Measurements from ENCODE around the gene KIAA1191. TPM values are rescaled to one million over a fixed set of nuclear protein-coding genes. Genes with fewer than 3 reads are reported as not detected.

Gene KIAA1191
- total and polyA plus RNA-seq, 2 of the 8 experiments (the other 6 are each of a cell fraction or from before 2014, with no cell fraction given), result 86.4 to 88.0 TPM

DNA sequence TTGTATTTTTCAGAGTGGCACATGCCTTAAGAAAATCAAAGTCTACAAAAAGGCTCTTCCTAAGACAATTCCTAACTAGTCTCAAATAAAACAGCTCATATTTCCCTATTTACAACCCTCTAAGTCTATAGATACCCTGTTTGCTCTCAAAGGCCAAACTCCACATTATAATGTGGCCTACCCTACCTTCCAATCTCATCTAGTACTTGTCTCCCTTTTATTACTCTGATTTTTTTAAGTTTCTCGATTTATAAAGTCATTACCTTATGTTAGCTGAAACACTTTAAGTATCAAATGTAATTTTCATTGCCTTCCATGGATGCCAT, 19.4 kb downstream of the KIAA1191 start:
- no peaks in the 10 kb centered on the region for H3K23me2 ChIP-seq (ENCODE audit: low read depth, low read length)
- H4K5ac ChIP-seq (ENCODE audit: insufficient read length, low read depth, low read length), result no peak overlapping the region
- H3K23ac ChIP-seq (ENCODE audit: insufficient read length), result no peak overlapping the region
- no peak overlapping the region for H3K4me2 ChIP-seq (ENCODE audit: insufficient read depth in 1 of 2, low read depth in 2 of 2, low read length in 2 of 2)
- FAIRE-seq, result no peak
- TF ChIP-seq POLR2A (IDR thresholded peaks at IDR 0.05; ENCODE audit: control extremely low read depth in 1 of 2, low read depth in 2 of 2, low read length in 2 of 2) (no peak), TCF12 (IDR thresholded peaks at IDR 0.05; ENCODE audit: low read depth, low read length) (no peak), SRF (IDR thresholded peaks at IDR 0.05; ENCODE audit: low read depth, low read length) (no peak), SIRT6 (IDR thresholded peaks at IDR 0.05; ENCODE audit: low read length) (no peak), HDAC6 (IDR thresholded peaks at IDR 0.05; ENCODE audit: low read depth, low read length) (no peak), HDAC2 (IDR thresholded peaks at IDR 0.05; ENCODE audit: borderline replicate concordance in 1 of 2, low read depth in 2 of 2, low read length in 2 of 2) (no peak), CTBP2 (IDR thresholded peaks at IDR 0.05; ENCODE audit: borderline replicate concordance, insufficient read depth, insufficient read length, low read length) (no peak), RXRA (IDR thresholded peaks at IDR 0.05; ENCODE audit: insufficient read depth, low read depth, low read length) (no peak), CHD2 (IDR thresholded peaks at IDR 0.05; ENCODE audit: low read length) (no peak)
- TF ChIP-seq, protein P1, sequence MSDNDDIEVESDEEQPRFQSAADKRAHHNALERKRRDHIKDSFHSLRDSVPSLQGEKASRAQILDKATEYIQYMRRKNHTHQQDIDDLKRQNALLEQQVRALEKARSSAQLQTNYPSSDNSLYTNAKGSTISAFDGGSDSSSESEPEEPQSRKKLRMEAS (IDR thresholded peaks at IDR 0.05), result no peak
- no peak overlapping the region for H2BK12ac ChIP-seq (ENCODE audit: low read depth, low read length)
- no peak for DNase-seq (ENCODE audit: low read depth in 1 of 2, low spot score in 2 of 2)
- no peaks in the 10 kb centered on the region for H3K79me2 ChIP-seq (ENCODE audit: control insufficient read depth in 1 of 2, insufficient read depth in 2 of 2, low read length in 2 of 2)
- no peak overlapping the region for H2AK5ac ChIP-seq (ENCODE audit: low read depth, low read length)
- H3K36me3 ChIP-seq (ENCODE audit: control insufficient read depth in 2 of 4, insufficient read depth in 4 of 4, low read length in 3 of 4), result peaks cover 10 to 28% (median 20%) of the 10 kb centered on the region in 4 experiments; a peak in 7 of 8 replicates
- no peak overlapping the region for H2AFZ ChIP-seq (ENCODE audit: low read length)
- no peaks in the 10 kb centered on the region for H4K20me1 ChIP-seq (replicated peaks in 1 of 2; ENCODE audit: control insufficient read depth in 1 of 2, insufficient read depth in 2 of 2, low read length in 2 of 2)
- H2BK5ac ChIP-seq (ENCODE audit: low read depth, low read length), result no peak overlapping the region
- H3K27me3 ChIP-seq (replicated peaks in 1 of 4; ENCODE audit: control insufficient read depth in 3 of 4, extremely low read depth in 1 of 4, insufficient read depth in 3 of 4, low read length in 3 of 4), result no peaks in the 10 kb centered on the region
- ChIA-PET CTCF (ENCODE audit: partially characterized antibody) (interaction anchor here (0.7 to 1.1 kb wide), 2 partner anchors 13 to 38 kb away, joined by 3 to 4 read pairs; no protein-coding TSS in a partner anchor), POLR2A (ENCODE audit: partially characterized antibody) (interaction anchor here (1.2 to 1.8 kb wide), 3 partner anchors 12 to 20 kb away, joined by 3 to 5 read pairs (median 3); no protein-coding TSS in a partner anchor)
- no peak overlapping the region for H2BK20ac ChIP-seq (ENCODE audit: low read length)
- H4K91ac ChIP-seq (replicated peaks; ENCODE audit: insufficient read length, low read length), result no peak overlapping the region
- H3K4ac ChIP-seq (replicated peaks; ENCODE audit: insufficient read length, low read depth, low read length), result no peak overlapping the region
- no peak overlapping the region for H3K14ac ChIP-seq (ENCODE audit: insufficient read length)
- no peak overlapping the region for H3K4me3 ChIP-seq (ENCODE audit: extremely low read depth in 1 of 4, insufficient read depth in 2 of 4, low read depth in 3 of 4, low read length in 4 of 4)
- no peak overlapping the region for H3K9ac ChIP-seq (replicated peaks in 1 of 4; ENCODE audit: extremely low read depth in 1 of 4, low read depth in 3 of 4, low read length in 3 of 4)
- H4K8ac ChIP-seq (ENCODE audit: extremely low read depth, insufficient read depth, low read length), result no peak overlapping the region
- no peaks in the 10 kb centered on the region for H3K79me1 ChIP-seq (ENCODE audit: low read depth, low read length)
- 86% methylated on average over 1 of the region's 1 CpG; no CpG with 5 or more reads in 1 of the 2 experiments for WGBS, 2 experiments (ENCODE audit: extremely low coverage in 1 of 2, insufficient coverage in 1 of 2, insufficient read length in 1 of 2, insufficient replicate concordance in 2 of 2, low coverage in 1 of 2, low lambda C conversion rate in 2 of 2, missing lambda C conversion rate in 1 of 2)
- no peak overlapping the region for H3K18ac ChIP-seq (ENCODE audit: extremely low read depth, low read length)
- H3K56ac ChIP-seq (replicated peaks; ENCODE audit: insufficient read length, low read depth, low read length), result no peak overlapping the region
- H2BK15ac ChIP-seq (ENCODE audit: low read length), result no peak overlapping the region
- no peak overlapping the region for H2BK120ac ChIP-seq (replicated peaks; ENCODE audit: low read depth, low read length)
- no peaks in the 10 kb centered on the region for H3K4me1 ChIP-seq (replicated peaks in 1 of 4; ENCODE audit: control insufficient read depth in 3 of 4, insufficient read depth in 4 of 4, low read length in 3 of 4)
- no peak overlapping the region for H3K27ac ChIP-seq (ENCODE audit: low read depth, low read length)
- H3K9me3 ChIP-seq (ENCODE audit: insufficient read depth in 2 of 2, low read depth in 1 of 2, low read length in 1 of 2), result no peaks in the 10 kb centered on the region
